Gastrocnemius medialis (tissue), 4 donors: ENCODE results near the gene SLC2A4. TPM values are rescaled to one million over a fixed set of nuclear protein-coding genes. Genes with fewer than 3 reads are reported as not detected.

Source experiments
- ATAC-seq, 2 donors: fragments of 150-250 bp; one replicate each; pipeline ENCODE4 v1.9.1; 2016
- DNase-seq, 2 donors: peaks; one replicate each; pipeline ENCODE4 v3.0.0-alpha.2; 2019
- H3K27ac ChIP-seq, 4 donors: fragments of 200-600 bp; sonication (generic); 1 replicate in 1 of 4; 2 replicates in 3 of 4; pipeline ENCODE4 v1.5.1; 2016 to 2018; ENCODE audit warnings: mild to moderate bottlenecking in 2 of 4, moderate library complexity in 1 of 4
- H3K27me3 ChIP-seq, 3 donors: fragments of 200-600 bp; sonication (generic) in 2 of 3; 1 replicate in 1 of 3; 2 replicates in 2 of 3; pipeline versions ENCODE4 v1.5.1 to v1.6.0; 2016 to 2019; ENCODE audit warnings: mild to moderate bottlenecking in 1 of 3, moderate library complexity in 1 of 3
- H3K36me3 ChIP-seq, 2 donors: fragments of 200-600 bp; sonication (generic) in 1 of 2; one replicate each; pipeline ENCODE4 v1.5.1; 2017 to 2018
- H3K4me1 ChIP-seq, 2 donors: fragments of 200-600 bp; sonication (generic) in 1 of 2; one replicate each; pipeline ENCODE4 v1.5.1; 2016 to 2017; ENCODE audit warnings: mild to moderate bottlenecking in 2 of 2
- H3K4me3 ChIP-seq, 4 donors: fragments of 200-600 bp; sonication (generic) in 3 of 4; 1 replicate in 1 of 4; 2 replicates in 3 of 4; pipeline ENCODE4 v1.5.1; 2016 to 2019; ENCODE audit warnings: mild to moderate bottlenecking in 2 of 4
- H3K9me3 ChIP-seq, 3 donors: fragments of 200-600 bp; sonication (generic) in 2 of 3; 1 replicate in 1 of 3; 2 replicates in 2 of 3; pipeline ENCODE4 v1.5.1; 2016 to 2019
- POLR2A ChIP-seq, 2 donors: fragments of 450-650 bp; IDR thresholded peaks; one replicate each; pipeline ENCODE4 v1.6.1; 2017; ENCODE audit warnings: antibody characterized with exemption in 2 of 2, mild to moderate bottlenecking in 2 of 2, moderate library complexity in 2 of 2
- in situ Hi-C, 4 donors: fragments of 200-750 bp; cut with MboI; loops; one replicate each; pipeline versions ENCODE4 v1.15.0 to v1.8.0; 2017; ENCODE audit warnings: low sequenced_read_pairs in 4 of 4
- intact Hi-C: fragments of 100-400 bp; cut with DNase I; formaldehyde crosslinking; loops from one replicate; pipeline ENCODE4 v1.15.1; 2023; ENCODE audit warnings: low total_unique reads
- total RNA-seq, 4 donors: library from RNA; depleted of rRNA; stranded (reverse); fragments of >200 nt; gene quantifications; one replicate each; pipeline versions ENCODE4 v1.1.0 to v1.2.3, GENCODE V29; 2016
- TF ChIP-seq, protein P1 (sequence below), 5 experiments: fragments of 450-650 bp in 3 of 5; fragments of 200-600 bp in 2 of 5; sonication (generic) in 2 of 5; IDR thresholded peaks in 4 of 5; conservative IDR thresholded peaks in 1 of 5; 1 replicate in 4 of 5; 2 replicates in 1 of 5; pipeline ENCODE4 v1.5.1; 2016 to 2019; ENCODE audit warnings: antibody characterized with exemption in 5 of 5, mild to moderate bottlenecking in 3 of 5, moderate library complexity in 3 of 5

The SLC2A4 gene
- total RNA-seq, 4 donors from 2014 or later, result 148 to 310 (median 227) TPM

GRCh38 chr17:7246779-7247178, 34.7 kb upstream of the SLC2A4 start:
- peaks cover 37 to 41% of the 10 kb centered on the region in 2 donors for H3K4me1 ChIP-seq
- DNase-seq, result no peak
- H3K4me3 ChIP-seq, result no peak overlapping the region
- intact Hi-C loops, result no loop called here
- TF ChIP-seq POLR2A (IDR thresholded peaks at IDR 0.05), result no peak
- TF ChIP-seq, protein P1, sequence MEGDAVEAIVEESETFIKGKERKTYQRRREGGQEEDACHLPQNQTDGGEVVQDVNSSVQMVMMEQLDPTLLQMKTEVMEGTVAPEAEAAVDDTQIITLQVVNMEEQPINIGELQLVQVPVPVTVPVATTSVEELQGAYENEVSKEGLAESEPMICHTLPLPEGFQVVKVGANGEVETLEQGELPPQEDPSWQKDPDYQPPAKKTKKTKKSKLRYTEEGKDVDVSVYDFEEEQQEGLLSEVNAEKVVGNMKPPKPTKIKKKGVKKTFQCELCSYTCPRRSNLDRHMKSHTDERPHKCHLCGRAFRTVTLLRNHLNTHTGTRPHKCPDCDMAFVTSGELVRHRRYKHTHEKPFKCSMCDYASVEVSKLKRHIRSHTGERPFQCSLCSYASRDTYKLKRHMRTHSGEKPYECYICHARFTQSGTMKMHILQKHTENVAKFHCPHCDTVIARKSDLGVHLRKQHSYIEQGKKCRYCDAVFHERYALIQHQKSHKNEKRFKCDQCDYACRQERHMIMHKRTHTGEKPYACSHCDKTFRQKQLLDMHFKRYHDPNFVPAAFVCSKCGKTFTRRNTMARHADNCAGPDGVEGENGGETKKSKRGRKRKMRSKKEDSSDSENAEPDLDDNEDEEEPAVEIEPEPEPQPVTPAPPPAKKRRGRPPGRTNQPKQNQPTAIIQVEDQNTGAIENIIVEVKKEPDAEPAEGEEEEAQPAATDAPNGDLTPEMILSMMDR (IDR thresholded peaks at IDR 0.05 in 4 of 5, conservative IDR thresholded peaks at IDR 0.05 in 1 of 5), result no peak
- H3K9me3 ChIP-seq, result no peaks in the 10 kb centered on the region
- H3K27me3 ChIP-seq, result no peaks in the 10 kb centered on the region
- ATAC-seq, result no peak
- peaks cover 0 to 32% of the 10 kb centered on the region in 2 donors for H3K36me3 ChIP-seq
- in situ Hi-C loops, result no loop called here
- peak overlapping the region; percentile 98 to 100 (median 98) for H3K27ac ChIP-seq

GRCh38 chr17:7248796-7249195, 32.7 kb upstream of the SLC2A4 start:
- TF ChIP-seq POLR2A (IDR thresholded peaks at IDR 0.05), result peak; percentile 80 to 87
- TF ChIP-seq, protein P1 (IDR thresholded peaks at IDR 0.05 in 4 of 5, conservative IDR thresholded peaks at IDR 0.05 in 1 of 5), result no peak
- DNase-seq (peak; percentile 74 to 91), ATAC-seq (peak; percentile 65 to 67)
- in situ Hi-C loops, result no loop called here
- H3K4me1 ChIP-seq, result peaks cover 43 to 44% of the 10 kb centered on the region in 2 donors
- H3K9me3 ChIP-seq, result no peaks in the 10 kb centered on the region
- no peaks in the 10 kb centered on the region for H3K27me3 ChIP-seq
- H3K27ac ChIP-seq, result peak overlapping the region; percentile 98 to 100 (median 98)
- H3K4me3 ChIP-seq, result peak overlapping the region in 3 of 4 donors; percentile 37 to 81 (median 69)
- peaks cover 0 to 32% of the 10 kb centered on the region in 2 donors for H3K36me3 ChIP-seq
- intact Hi-C loops, result loop anchor here (2.0 kb wide), 1 partner anchor 234 kb away; no protein-coding TSS in a partner anchor

DNA sequence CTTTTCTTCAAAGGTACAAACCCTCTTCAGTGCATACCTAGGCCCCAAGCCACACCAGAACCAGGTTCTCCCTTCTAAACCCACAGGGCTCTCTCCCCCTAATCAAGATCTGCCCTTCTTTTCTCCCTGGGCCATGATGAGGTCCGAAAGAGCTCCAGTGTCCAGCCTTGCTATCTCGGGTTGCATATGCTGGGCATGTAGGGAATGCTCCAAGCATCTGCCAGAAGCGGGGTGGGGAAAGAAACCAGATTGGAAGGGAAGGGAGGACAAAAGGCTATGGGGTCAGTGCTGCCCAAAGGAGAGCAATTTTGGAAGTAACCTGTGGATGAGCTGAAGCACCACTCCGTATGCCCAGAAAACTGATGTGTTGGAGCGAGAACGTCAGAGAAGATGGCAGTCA, 32.3 kb upstream of the SLC2A4 start:
- TF ChIP-seq, protein P1 (IDR thresholded peaks at IDR 0.05 in 4 of 5, conservative IDR thresholded peaks at IDR 0.05 in 1 of 5), result no peak
- TF ChIP-seq POLR2A (IDR thresholded peaks at IDR 0.05), result no peak
- intact Hi-C loops (loop anchor here (2.0 kb wide), 1 partner anchor 234 kb away; no protein-coding TSS in a partner anchor), in situ Hi-C loops (no loop called here)
- DNase-seq (peak in 1 of 2 donors; percentile 45), ATAC-seq (peak in 1 of 2 donors; percentile 7)
- Histone ChIP-seq H3K9me3 (no peaks in the 10 kb centered on the region), H3K27me3 (no peaks in the 10 kb centered on the region), H3K4me3 (peak overlapping the region; percentile 69 to 98 (median 81)), H3K36me3 (peaks cover 0 to 29% of the 10 kb centered on the region in 2 donors), H3K27ac (peak overlapping the region; percentile 98 to 100 (median 98)), H3K4me1 (peaks cover 43 to 44% of the 10 kb centered on the region in 2 donors)

- in situ Hi-C loops (loop anchor here in 1 of 4 donors (10.0 kb wide), 1 partner anchor 55 kb away; the partner anchor contains the start of gene EIF5A), intact Hi-C loops (loop anchor here (2.0 to 5.0 kb wide), 3 partner anchors 233 to 437 kb away; partner anchors contain the start of genes TP53 and WRAP53)
- Histone ChIP-seq H3K36me3 (peaks cover 0 to 28% of the 10 kb centered on the region in 2 donors), H3K27ac (peak overlapping the region; percentile 98 to 100 (median 98)), H3K4me1 (peaks cover 43 to 44% of the 10 kb centered on the region in 2 donors), H3K9me3 (no peaks in the 10 kb centered on the region), H3K4me3 (peak overlapping the region; percentile 69 to 98 (median 81)), H3K27me3 (no peaks in the 10 kb centered on the region)
- TF ChIP-seq, protein P1 (IDR thresholded peaks at IDR 0.05 in 4 of 5, conservative IDR thresholded peaks at IDR 0.05 in 1 of 5), result no peak
- no peak for TF ChIP-seq POLR2A (IDR thresholded peaks at IDR 0.05)
- DNase-seq (no peak), ATAC-seq (no peak)
These were observed 31.7 kb upstream of the SLC2A4 start for GRCh38 chr17:7249830-7250229.
